ENCODE data around the gene OBSCN.

The OBSCN gene

DNA sequence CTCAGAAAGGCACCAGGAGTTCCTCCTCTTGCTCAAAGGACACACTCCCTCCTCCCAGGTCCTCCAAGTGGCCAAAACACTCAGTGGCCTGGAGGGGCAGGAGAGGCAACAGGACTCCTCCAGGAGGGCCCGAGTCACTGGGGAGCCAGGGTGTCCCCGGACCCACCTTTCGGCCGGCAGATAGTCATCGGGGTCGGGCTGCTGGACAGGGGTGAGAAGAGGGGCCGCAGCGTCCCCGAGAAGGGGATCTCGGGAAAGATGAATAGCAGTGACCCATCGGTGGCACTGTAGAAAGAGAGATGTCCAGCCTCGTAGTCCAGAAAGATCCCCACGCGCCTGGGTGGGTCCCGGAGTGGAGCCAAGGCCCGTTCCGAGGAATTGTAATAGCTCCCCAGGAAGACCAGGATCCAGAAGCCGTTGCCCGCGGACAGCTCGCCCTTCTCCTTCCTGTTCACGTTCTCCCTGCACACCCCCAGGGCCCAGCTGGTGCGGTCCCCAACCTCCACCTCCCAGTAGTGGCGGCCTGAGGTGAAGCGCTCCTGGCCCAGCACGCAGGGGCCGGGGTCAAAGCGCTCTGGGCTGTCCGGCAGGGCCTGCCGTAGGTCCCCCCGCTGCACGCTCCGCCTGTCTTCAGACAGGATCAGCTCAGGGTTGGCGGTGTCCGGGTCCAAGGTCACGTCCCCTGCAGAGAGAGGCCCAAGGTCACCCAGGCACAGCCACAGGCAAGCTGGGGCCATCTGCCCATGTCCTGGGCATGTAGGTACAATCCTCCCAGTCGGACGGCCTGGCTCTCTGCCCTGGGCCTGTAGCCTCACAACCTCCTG, 186.9 kb downstream of the OBSCN start:
- DNase-seq: no peak

DNA sequence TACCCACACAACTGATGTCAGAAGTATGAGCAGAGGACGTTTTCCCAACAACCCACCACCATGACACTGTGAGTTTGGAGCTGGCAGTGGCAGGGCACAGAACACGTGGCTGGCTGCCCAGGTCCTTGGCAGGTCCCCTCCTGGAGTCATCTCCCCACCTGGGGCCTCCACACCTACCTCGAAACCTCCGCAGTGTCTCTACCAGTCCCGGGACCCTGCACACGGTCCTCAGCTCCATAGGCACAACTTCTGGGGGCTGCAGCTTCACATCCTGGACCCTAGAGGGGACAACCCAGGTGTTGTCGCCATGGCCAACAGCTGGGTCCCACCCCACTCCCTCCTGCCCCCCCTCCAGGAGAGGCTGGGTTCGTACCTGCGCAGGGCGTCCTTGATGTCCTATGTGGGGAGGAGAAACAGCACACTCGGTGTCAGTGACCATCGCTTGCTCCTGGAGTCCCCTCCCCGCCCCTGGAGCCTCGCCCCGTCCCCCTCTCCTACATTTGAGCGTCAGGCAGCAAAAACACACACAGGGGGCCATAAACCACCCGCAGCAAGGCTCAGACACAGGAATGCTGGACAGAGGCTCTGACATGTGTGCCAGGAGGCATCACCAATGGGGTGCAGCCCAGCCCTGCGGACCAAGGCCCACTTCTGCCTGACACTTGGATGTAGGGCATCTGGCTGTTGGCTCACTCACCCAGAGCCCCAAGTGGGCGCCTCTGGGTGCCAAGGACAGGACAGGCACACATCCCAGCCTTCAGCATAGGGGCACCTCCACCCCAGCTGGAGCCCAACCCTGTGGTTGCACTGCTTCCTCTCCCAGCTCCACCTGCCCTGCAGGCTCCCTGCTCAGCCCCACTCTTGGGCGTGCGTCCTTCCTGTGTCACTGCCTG, 189.2 kb downstream of the OBSCN start:
- no peak for DNase-seq

DNA sequence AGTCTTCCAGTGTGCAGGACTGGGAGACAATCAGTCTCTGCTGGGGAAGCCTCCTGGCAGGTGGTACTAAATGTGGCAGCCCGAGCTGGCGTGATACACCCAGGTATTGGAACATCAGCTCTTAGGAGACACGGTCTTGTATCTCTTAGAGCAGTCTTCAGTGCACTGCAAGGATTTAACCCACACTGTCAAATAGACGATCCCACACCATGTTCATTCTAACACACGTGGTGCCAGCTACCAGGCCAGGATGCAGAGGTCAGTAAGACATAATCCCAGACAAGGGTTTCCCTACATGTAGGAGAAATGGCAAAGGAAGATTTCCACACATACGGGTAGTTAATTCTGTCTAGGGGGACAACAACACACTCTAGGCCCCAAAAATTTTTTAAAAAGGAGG, 190.1 kb downstream of the OBSCN start:
- no peak for DNase-seq

DNA sequence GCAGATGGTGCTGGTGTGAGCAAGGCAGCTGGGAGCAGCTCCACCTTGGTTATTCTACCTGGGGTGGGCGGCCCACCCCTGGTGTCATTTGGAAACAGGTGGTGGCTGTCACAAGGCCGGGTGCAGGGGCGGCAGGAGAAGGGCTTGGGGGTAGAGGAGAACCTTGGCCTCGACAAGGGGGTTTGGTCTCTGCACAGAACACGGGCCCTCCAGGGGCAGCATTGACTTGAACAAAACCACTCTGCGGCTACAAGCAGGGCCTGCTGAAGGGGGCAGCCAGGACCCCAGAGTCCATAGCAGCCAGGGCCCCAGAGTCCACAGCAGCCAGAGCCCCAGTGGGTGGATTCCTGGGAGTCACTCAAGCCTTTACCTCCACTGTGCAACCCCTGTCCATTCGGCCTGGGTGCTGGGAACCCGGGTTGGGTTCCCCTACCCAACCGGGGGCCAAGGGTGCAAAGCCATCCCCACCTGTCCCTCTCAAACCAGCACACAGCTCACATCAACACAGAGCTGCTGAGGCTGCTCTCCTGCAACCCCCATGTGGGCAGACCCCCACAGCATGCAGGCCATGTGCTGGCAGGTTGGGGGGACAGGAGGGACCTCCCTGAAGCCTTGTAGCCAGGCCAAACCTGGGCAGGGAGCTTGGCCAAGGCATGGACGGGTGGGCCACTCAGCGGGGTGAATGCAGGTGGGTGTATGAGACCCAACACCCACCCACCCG, 191.1 kb downstream of the OBSCN start:
- no peak for DNase-seq

DNA sequence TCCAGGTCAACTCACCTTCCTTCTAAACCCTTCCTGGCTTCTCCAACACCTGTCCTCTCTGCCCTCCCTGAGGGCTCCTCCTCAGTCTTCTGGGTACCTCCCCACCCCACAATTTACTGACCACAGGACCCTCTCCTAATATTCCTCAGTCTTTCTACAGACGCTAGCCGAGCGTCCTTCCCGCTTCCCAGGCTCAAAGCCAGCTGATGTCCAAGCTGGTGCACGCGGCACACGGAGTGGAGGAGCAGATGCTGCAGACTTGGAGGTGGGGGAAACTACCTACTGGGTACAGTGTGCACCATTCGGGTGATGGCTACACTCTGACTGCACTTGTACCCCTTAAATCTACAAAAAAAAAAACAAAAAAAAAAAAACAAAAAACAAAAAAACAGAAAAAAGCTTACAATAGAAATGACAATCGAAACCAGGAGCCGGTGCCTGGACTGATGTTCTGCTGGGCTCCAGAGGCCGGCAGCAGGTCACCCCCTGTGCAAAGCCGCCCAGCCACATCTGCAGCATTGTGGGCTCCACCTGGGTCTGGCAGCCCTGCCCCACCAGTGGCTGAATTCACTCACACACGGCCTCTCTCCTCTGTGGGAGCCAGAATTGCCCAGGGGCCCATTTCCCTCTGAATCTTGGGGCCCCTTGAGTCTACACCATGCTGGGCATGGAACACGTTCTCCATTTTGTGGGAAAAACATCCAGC, 191.8 kb downstream of the OBSCN start:
- no peak for DNase-seq

DNA sequence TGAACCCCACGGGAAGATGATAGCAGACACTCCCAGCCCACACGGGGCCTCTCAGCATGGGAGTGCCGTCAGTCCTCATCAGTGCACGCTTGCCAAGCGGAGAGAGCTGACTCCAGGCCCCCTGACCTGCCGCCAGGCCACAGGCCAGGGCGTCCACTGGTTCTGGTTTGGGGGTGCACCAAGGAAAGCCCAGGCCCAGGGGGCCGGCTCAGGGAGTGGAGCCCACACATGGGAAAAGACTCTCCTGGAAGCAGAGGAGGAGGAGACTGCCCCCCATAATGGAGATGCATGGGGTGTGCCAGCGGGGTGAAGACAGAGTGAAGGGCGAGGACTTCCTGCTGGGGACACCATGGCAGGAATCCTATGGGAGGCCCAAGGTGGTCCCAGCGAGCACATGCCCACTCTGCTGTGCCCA, 192.4 kb downstream of the OBSCN start:
- DNase-seq: no peak

DNA sequence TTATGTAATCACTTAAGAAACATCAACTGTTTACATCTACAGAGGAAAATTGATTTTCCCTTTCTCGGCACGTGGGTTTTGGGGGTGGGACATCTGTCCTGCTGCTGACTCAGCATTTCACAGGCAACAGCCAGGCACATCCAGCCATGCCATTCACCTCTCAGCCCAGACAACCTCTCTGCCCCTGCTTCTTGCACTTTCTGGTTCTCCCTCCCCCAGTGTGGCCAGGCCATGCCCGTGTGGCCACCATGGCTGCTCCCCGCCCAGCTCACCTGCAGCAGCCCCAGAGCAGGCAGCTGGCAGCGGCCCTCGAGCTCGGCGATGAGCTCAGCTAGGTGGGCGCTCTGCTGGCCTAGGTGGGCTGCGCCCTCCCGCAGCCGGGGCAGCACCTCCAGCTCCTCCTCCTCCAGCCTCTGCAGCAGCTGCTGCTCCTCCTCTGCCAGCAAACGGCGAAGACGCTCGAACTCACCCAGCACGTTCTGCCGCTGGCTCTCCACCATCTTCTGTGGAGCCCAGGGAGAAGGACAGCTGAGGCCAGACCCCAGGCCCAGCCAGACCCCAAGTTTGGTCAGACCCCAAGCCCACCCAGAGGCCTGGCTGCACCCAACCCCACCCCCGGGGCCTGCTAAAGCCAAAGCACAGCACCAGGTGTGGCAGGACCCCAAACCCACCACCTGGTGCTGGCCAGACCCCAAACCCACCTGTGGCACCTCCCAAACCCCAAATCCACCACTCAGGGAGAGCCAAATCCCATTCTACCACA, 193.0 kb downstream of the OBSCN start:
- no peak for DNase-seq

DNA sequence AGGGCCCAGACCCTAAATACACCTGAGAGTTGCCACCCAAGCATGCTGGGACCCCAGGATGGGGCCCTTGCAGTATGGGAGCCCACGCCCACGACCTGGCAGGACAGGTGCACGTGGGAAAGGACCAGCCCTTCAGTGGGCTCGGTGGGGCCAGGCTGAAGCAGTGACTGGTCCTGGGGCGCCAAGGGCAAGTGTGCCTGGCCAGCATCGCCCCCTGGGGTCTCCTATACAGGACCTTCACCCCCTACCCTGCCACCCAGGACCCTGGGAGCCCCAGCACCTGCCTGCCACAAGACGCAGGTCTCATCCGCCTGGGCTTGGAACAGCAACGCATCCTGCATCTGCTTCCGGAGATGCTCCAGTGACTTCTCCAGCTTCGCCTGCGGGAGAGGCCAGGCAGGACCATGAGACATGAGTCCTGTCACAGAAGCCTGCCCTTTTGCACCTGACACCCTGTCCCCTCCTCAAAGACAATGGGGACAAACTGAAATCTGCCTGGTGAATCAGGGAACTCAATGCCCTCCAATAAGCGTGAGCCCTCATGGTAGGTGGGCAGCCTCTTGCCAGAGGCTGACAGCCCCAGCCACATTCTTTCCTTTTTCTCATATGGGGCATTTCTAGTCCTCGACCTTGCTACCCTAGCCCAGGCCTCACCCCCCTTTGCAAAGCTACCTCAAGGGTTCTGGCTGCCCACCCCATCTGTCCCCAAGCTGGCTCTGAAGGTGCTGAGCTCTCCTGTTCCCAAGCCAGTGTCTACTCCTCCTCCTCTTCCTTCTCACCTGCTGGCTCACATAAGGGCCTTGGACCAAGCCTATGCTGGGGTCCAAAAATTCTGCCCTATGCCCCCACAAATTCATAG, 194.2 kb downstream of the OBSCN start:
- no peak for DNase-seq

DNA sequence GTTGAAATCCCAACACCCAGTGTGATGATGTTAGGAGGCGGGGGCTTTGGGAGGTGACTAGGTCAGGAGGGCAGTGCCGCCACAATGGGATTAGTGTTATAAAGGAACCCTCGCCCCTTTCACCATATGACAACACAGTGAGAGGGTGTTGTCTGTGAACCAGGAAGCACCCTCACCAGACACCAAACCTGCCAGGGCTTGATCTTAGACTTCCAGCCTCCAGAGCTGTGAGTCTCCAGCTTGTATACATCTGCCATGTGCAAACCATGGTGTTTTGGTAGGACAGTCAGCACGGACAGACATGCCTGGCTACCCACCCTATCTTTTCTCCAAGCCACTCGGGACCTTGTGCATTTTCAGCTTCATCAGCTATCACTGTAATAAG, 194.8 kb downstream of the OBSCN start:
- no peak for DNase-seq

DNA sequence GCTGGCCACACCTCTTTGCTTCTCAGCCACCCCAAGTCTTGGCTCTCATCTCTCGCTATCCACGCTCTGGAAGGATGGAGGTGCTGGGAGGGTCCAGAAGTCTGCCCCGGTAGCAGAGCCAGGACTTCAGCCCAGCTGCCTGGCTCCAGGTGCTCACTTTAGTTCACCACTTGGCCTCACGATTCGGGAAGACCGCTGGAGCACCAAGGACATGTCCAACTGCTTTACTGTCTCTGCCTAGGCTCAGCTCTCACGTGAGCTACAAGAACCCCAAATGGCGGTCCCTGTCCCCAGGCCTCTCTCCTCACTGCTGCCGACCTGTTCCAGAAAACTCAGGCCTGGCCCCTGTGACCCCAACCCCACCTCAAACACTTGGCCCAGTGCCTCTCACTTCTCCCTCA, 195.4 kb downstream of the OBSCN start:
- no peak for DNase-seq

DNA sequence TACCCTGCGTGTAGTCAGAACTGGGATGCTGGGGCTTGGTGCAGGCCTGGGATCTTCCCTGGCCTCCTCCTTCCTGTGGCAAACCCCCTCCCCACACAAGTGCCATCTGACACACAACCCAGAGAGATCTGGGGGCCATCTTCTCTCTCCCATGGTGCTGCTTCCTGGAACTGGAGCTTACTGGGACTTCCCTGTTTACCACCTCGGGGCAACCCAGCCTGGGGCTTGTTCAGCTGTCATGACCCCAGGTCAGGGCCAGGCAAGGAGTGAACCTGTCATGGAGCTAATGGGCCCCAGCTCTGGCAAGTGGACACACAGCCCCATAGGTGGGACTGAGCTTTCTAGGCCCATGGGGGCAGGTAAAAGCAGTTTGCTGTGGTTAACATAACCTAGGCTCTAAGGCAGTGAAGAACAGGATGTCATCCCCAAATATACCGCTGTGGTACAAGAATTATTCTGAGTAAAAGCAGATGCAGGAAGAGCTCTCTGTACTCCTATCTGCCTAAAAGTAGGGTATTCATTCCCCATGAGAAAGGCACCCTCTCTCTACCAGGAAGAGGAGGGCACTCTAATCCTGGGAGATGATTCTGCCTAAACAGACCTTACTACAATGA, 196.4 kb downstream of the OBSCN start:
- DNase-seq: no peak

DNA sequence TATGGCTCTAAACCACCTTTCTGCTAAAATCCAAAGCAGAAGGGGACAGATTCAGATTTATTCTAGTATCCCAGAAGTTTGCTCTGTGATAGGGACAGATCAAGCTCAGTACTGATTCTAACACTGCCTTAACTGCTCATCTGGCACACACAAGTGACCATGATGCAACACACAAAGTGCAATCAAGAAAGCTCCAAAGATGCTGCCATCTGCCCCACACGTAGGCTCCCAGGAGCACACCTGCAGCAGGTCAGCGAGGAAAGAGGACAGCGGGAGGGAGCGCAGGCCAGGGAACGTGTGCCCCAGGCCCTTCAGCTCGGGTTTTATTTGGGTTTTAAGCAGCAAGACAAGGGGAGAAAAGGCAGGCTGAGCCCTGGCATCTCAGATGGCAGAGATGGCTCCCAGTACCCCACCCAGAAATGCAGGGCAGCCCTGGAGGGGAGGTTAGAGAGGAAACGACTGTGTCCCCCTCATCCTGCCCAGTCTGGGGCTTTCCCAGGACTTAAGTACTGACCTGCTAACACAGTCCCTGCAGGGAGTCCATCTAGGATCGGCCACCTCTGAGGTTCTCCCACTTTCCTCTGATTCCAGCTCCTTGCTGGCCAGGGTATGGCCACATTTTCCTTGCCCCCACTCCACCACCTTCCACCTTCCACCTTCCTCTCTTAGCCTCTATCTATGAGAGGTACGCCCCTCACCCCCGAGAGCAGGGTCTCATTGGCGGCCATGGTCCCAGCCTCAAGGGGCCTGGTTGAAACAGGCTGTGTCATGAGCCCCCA, 197.5 kb downstream of the OBSCN start:
- no peak for DNase-seq

DNA sequence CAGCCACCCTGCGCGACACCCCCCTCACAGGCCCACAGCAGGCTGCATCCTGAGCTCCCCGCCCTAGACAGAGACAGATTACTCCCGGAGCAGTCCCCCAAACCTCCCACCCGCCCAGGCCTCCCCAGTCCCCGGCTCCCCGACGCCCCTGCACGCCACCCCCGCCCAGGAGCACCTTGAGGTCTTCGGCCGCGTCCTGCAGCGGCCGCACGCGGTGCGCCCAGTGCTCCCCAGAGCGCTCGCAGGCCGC, 198.1 kb downstream of the OBSCN start:
- no peak for DNase-seq

DNA sequence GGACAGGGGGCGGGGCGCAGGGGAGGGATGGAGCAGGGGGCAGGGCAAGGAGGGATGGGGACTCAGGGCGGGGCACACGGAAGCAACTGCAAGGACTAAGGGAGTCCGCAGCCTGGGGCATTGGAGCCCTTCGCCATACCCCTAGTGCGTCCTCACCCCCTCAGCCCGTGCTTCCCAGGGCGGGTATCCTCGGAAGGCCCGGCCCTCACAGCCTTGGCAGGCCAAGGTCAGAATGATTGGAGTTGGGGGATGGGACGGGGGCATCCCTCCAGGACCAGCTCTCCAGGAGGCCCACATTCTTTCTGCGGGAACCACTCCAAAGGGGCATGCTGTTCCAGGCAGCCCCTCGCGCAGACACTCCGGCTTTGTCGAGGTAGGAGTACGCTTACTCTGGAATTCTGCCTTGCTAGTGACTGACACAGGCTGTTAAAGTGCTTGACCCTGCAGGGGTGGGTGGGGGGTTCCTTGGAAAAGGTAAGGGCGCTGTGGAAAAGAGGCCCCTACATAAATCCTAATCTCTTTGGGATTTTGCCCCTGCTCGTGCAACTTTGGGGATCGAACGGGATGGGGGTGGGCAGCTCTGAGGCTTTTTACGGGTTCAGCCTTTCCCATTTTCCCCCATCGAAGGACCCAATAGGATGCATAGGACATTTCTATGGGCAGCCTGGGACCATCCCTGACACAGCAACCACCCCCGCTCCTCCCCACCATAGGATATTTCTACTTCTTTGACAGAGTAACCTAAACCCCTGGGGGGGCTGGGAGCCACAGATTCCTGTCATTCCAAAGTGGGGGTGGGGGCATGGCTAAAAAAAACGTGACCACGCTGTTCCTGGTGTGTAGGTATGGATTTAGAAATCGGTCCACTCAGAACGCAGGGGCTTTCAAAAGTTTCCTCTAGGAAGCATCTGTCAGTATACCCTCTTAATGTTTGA, 199.5 kb downstream of the OBSCN start:
- no peak for DNase-seq

DNA sequence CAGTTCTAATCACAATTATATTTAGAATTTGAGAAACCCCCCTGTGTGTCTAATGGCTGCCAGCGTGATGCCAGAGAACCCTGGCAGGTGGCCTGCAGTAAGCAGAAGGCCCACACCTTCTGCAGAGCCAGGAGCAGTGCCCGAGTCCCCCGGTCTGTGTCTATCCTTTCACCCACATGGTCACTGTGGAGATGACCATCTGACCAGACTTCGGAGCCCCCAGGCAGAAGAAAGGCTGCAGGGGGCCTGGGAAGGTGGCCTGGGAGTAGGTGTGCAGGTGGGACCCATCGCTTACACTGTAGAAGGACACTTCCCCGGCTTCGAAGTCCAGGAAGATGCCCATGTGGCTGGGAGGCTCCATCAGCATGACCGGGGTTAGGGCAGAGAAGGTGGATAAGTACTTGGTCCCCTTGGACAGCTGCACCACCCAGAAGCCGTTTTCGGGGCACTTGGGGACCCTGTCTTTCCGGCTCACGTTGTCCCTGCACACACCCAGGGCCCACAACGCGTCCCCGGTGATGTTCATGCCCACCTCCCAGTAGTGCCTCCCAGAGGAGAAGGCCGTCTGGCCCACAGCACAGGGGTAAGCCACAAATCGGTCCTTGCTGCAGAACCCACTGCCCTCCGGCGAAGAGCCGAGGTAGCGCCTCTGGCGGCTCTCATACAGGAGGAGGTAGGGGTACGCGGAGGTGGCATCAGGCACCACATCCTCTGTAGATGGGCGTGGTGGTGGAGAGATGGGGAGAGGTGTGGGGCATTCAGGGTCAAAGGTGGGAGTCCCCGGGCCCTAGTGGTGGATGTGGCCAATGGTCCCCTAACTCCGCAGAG, 200.4 kb downstream of the OBSCN start:
- DNase-seq: no peak

DNA sequence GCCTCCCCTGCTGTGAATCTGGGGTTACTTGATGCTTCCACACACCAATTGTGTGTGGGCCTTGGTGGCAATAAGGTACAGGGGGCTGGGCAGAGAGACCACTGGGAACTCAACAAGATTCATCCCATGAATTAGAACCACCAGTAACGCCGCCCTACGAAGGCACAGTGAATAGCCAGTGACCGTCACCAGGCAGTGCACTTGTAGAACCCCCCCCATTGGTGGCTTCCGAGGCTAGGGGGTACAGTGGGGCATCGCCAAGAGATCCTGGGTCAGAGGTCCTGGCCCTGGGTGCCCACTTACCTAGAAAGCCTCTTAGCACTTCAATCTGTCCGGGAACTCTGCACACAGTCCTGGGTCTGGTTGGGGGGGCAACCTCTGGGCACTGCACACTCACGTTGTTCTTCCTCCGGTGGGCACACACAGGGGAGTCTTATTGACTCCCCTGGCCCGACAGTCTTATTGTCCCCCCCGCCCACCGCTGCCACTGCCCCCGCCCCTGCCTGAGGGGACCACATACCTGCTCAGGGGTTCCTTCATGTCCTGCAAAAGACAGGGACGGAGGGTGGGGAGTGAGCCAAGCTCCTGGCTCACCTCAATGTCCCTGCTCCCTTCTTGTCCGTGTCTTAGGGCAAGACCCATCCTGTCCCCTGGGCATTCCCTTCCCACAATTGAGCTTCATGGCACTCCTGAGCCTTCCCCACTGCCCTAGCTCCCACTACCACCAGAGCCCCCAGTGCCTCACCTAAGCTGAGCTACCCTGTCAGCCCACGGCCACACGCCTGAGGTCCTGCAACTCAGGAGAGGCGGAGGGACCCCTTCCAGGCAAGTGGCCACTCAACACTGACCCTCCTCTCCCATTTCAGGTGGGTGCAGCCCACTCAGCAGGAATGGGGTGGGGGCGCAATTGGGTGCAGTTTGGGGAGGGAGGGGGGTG, 201.3 kb downstream of the OBSCN start:
- no peak for DNase-seq

DNA sequence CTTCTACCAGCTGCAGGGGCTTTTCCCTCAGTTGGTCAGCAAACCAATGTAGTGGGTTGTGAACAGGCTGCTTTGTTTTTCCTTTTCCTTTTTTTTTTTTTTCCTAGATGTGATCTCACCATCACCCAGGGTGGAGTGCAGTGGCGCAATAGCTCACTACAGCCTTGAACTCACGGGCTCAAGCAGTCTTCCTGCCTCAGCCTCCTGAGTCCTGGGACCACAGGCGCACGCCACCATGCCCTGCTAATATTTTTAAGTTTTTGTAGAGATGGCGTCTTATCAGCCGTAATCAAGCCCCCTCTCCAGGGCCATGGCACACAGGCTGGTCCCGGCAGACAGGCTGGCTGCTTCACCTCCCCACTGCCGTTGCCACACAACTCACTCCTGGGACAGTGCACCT, 202.2 kb downstream of the OBSCN start:
- DNase-seq: no peak
